Natural killer cell (primary cell): ENCODE measurements around the gene SEMA3A. TPM values are rescaled to one million over a fixed set of nuclear protein-coding genes. Genes with fewer than 3 reads are reported as not detected.

Experiments
- ATAC-seq, 3 donors: fragments of 150-1000 bp in 2 of 3; fragments of 200-7000 bp in 1 of 3; cut with Tn5 transposase; 1 replicate in 1 of 3; 2 replicates in 2 of 3; pipeline ENCODE4 v1.10.0; 2021; ENCODE audit warnings: mild to moderate bottlenecking in 2 of 3, moderate library complexity in 2 of 3
- DNase-seq, 2 donors: peaks; one replicate each; pipeline versions ENCODE4 v3.0.0 to v3.0.0-alpha.2; 2013 to 2021; ENCODE audit warnings: mixed read lengths in 1 of 2
- H3K27ac ChIP-seq: one replicate; pipeline ENCODE4 v1.5.1; 2013; ENCODE audit warnings: mild to moderate bottlenecking, low read length
- H3K27me3 ChIP-seq: one replicate; pipeline ENCODE4 v1.6.1; 2013; ENCODE audit warnings: low read length; ENCODE audit not compliant: control insufficient read depth, insufficient read depth
- H3K36me3 ChIP-seq: one replicate; pipeline ENCODE4 v1.6.1; 2013; ENCODE audit warnings: low read length; ENCODE audit not compliant: control insufficient read depth, insufficient read depth
- H3K4me1 ChIP-seq: one replicate; pipeline ENCODE4 v1.6.1; 2013; ENCODE audit warnings: low read length; ENCODE audit not compliant: control insufficient read depth, insufficient read depth
- H3K4me3 ChIP-seq: one replicate; pipeline ENCODE4 v1.5.1; 2013; ENCODE audit warnings: low read length
- H3K9me3 ChIP-seq: one replicate; pipeline ENCODE4 v1.6.1; 2013; ENCODE audit warnings: low read length; ENCODE audit not compliant: control insufficient read depth, insufficient read depth
- H3K27ac Mint-ChIP-seq, 2 donors: one replicate each; pipeline ENCODE4 v1.8.0; 2022; ENCODE audit warnings: mild to moderate bottlenecking in 2 of 2, mixed read lengths in 2 of 2, moderate library complexity in 1 of 2
- H3K27me3 Mint-ChIP-seq, 2 donors: one replicate each; pipeline ENCODE4 v1.8.0; 2022; ENCODE audit warnings: low read depth in 2 of 2, mixed read lengths in 2 of 2
- H3K36me3 Mint-ChIP-seq: one replicate; pipeline ENCODE4 v1.8.0; 2022; ENCODE audit warnings: mixed read lengths
- H3K4me1 Mint-ChIP-seq, 2 donors: one replicate each; pipeline ENCODE4 v1.8.0; 2022; ENCODE audit warnings: mixed read lengths in 2 of 2
- H3K4me3 Mint-ChIP-seq: one replicate; pipeline ENCODE4 v1.8.0; 2022; ENCODE audit warnings: mild to moderate bottlenecking, moderate library complexity, mixed read lengths
- H3K9me3 Mint-ChIP-seq, 2 donors: one replicate each; pipeline ENCODE4 v1.8.0; 2022; ENCODE audit warnings: mixed read lengths in 2 of 2
- CTCF ChIP-seq: fragments of 200-600 bp; IDR thresholded peaks from one replicate; pipeline ENCODE4 v1.8.0; 2022; ENCODE audit warnings: antibody characterized with exemption
- WGBS: methylation state at CpG from one replicate; pipeline ENCODE4 v1.1.7; 2013; ENCODE audit warnings: missing lambda C conversion rate; ENCODE audit not compliant: insufficient coverage; 5-methylcytosine and 5-hydroxymethylcytosine counted together
- intact Hi-C: fragments of 100-400 bp; cut with micrococcal nuclease; formaldehyde crosslinking; loops from one replicate; pipeline ENCODE4 v1.14.2; 2022
- total RNA-seq, 4 donors: library from RNA; stranded (reverse); fragments of 120-200 nt in 1 of 4; gene quantifications; one replicate each; pipeline versions ENCODE4 v1.2.3 to v1.2.4, GENCODE V29; 2013 to 2022

Gene SEMA3A
- total RNA-seq, 3 donors from 2014 or later (not counting 1 experiment from before 2014, with no cell fraction given): 0.13 to 0.21 TPM; not detected in 1

GRCh38 chr7:84191842-84192241 lies 2.7 kb downstream of the SEMA3A start:
- no peak overlapping the region for H3K27ac Mint-ChIP-seq
- H3K4me3 Mint-ChIP-seq: no peak overlapping the region
- intact Hi-C loops: no loop called here
- H3K9me3 Mint-ChIP-seq: peaks cover 0 to under 1% of the 10 kb centered on the region in 2 donors
- WGBS: no CpG with 5 or more reads among the region's 1 CpG
- DNase-seq (no peak), ATAC-seq (no peak)
- Histone ChIP-seq H3K4me3 (no peak overlapping the region), H3K4me1 (no peaks in the 10 kb centered on the region), H3K27ac (no peak overlapping the region), H3K27me3 (no peaks in the 10 kb centered on the region), H3K36me3 (no peaks in the 10 kb centered on the region), H3K9me3 (no peaks in the 10 kb centered on the region)
- H3K4me1 Mint-ChIP-seq: peaks cover 15 to 17% of the 10 kb centered on the region in 2 donors
- no peak for TF ChIP-seq CTCF
- H3K36me3 Mint-ChIP-seq: no peaks in the 10 kb centered on the region
- no peaks in the 10 kb centered on the region for H3K27me3 Mint-ChIP-seq

DNA sequence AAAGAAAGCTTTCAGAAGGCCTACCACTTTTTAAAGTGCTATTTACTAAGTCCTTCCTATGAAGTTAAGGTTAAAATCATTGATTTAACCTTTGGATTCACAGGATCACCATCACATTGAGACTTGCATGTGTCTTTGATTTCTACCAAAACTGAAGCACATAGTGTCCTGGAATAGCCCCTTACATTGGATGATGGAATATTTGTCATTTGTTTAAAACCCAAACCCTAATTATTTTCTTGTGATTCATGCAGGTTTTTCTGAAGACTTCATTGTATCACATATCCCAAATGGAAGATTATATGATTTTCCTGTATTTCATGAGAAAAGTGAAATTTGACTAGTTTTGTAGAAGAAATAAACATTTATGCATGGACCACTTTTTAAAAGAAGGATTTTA lies 3.3 kb downstream of the SEMA3A start:
- no peak overlapping the region for H3K27ac Mint-ChIP-seq
- no peak for ATAC-seq

DNA sequence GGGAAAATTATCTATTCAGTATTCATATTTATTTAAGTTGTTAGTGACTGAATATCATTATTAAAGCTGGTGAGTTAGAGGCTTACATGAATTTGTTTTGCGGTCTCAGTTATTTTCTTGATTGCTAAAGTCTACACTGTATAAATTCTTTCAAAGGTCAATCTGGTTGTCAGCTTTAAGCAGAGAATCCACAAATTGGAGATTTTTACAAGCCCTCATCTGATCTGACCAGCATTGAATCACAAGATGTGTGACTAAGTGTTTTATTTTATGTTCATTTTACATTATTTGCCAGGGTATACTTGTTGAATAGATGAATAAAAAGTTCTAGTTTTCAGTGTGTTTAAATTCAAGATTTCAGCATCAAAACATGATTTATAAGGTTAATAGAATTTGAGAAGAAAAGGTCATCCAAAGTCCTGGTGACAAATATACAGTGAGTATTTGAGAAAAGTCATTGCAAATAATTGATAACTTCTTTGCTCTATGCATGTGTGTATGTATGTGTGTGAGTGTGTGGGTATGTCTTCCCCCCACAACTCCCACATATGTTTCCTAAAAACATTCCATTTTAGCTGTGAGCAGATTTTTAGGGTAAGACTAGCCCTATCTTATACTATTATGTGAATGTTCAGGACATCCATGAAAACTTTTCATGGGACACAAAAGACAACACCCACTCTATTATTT lies 4.4 kb downstream of the SEMA3A start:
- ATAC-seq (no peak), DNase-seq (no peak)
- H3K36me3 ChIP-seq: no peaks in the 10 kb centered on the region
- no peak overlapping the region for H3K4me3 ChIP-seq
- H3K4me1 ChIP-seq: no peaks in the 10 kb centered on the region
- no peaks in the 10 kb centered on the region for H3K9me3 ChIP-seq
- no peaks in the 10 kb centered on the region for H3K27me3 ChIP-seq
- Mint-ChIP-seq H3K4me1 (peaks cover 10 to 12% of the 10 kb centered on the region in 2 donors), H3K9me3 (peaks cover 0 to 2% of the 10 kb centered on the region in 2 donors), H3K36me3 (no peaks in the 10 kb centered on the region), H3K27me3 (no peaks in the 10 kb centered on the region), H3K4me3 (no peak overlapping the region), H3K27ac (no peak overlapping the region)
- 100% methylated on average over 1 of the region's 1 CpG for WGBS
- no peak overlapping the region for H3K27ac ChIP-seq
- no peak for TF ChIP-seq CTCF
- intact Hi-C loops: no loop called here

More for the DNA sequence above, 3.3 kb downstream of the SEMA3A start:
- Histone ChIP-seq H3K9me3 (no peaks in the 10 kb centered on the region), H3K27me3 (no peaks in the 10 kb centered on the region), H3K36me3 (no peaks in the 10 kb centered on the region), H3K27ac (no peak overlapping the region), H3K4me3 (no peak overlapping the region), H3K4me1 (no peaks in the 10 kb centered on the region)
- H3K36me3 Mint-ChIP-seq: no peaks in the 10 kb centered on the region
- no peaks in the 10 kb centered on the region for H3K27me3 Mint-ChIP-seq
- DNase-seq: no peak
- peaks cover 0 to 2% of the 10 kb centered on the region in 2 donors for H3K9me3 Mint-ChIP-seq
- no peak overlapping the region for H3K4me3 Mint-ChIP-seq
- peaks cover 15 to 17% of the 10 kb centered on the region in 2 donors for H3K4me1 Mint-ChIP-seq
- no peak for TF ChIP-seq CTCF
- intact Hi-C loops: no loop called here
